ENCODE measurements around the gene HAP1.

DNA sequence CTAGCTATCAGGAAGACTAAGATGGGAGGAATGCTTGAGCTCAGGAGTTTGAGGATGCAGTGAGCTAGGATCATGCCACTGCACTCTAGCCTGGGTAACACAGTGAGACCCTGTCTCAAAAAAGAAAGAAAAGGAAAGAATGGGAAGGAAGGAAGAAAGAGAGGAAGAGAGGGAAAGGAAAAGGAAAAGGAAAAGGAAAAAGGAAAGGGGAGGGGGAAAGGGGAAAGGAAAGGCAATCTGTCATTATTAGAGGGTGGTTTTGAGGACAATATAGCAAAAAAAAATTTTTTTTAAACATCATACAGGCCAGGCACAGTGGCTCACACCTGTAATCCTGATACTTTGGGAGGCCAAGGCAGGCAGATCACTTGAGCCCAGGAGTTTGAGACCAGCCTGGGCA, 31.7 kb upstream of the HAP1 start:
- TF ChIP-seq, protein P1, sequence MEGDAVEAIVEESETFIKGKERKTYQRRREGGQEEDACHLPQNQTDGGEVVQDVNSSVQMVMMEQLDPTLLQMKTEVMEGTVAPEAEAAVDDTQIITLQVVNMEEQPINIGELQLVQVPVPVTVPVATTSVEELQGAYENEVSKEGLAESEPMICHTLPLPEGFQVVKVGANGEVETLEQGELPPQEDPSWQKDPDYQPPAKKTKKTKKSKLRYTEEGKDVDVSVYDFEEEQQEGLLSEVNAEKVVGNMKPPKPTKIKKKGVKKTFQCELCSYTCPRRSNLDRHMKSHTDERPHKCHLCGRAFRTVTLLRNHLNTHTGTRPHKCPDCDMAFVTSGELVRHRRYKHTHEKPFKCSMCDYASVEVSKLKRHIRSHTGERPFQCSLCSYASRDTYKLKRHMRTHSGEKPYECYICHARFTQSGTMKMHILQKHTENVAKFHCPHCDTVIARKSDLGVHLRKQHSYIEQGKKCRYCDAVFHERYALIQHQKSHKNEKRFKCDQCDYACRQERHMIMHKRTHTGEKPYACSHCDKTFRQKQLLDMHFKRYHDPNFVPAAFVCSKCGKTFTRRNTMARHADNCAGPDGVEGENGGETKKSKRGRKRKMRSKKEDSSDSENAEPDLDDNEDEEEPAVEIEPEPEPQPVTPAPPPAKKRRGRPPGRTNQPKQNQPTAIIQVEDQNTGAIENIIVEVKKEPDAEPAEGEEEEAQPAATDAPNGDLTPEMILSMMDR (IDR thresholded peaks at IDR 0.05) = no peak
- no peak for TF ChIP-seq POLR2A (IDR thresholded peaks at IDR 0.05)

Data from esophagus squamous epithelium (tissue), 4 donors.